BJ (cell line): ENCODE data around the gene PTPRM. TPM values are rescaled to one million over a fixed set of nuclear protein-coding genes. Genes with fewer than 3 reads are reported as not detected.

Source experiments
- CTCF ChIA-PET: fragments of 350-600 bp; formaldehyde crosslinking; extraction: SDS; loops from one replicate; lab custom pipeline; 2021; ENCODE audit warnings: antibody characterized with exemption, inconsistent platforms; lab: Yijun Ruan, JAX
- POLR2A ChIA-PET: fragments of 300-600 bp; sonication (Branson Sonifier 250); formaldehyde crosslinking; extraction: SDS; loops from one replicate; lab custom pipeline; 2021; ENCODE audit warnings: antibody characterized with exemption; lab: Charles Lee
- DNase-seq: peaks from one replicate; pipeline ENCODE4 v3.0.0-alpha.2; 2011; ENCODE audit warnings: low read depth
- H3K27me3 ChIP-seq: 2 replicates; pipeline ENCODE4 v1.6.0; 2011; ENCODE audit warnings: low read length; ENCODE audit not compliant: control insufficient read depth, insufficient read depth
- H3K36me3 ChIP-seq: 2 replicates; pipeline ENCODE4 v1.5.1; 2011; ENCODE audit warnings: low read length; ENCODE audit not compliant: control insufficient read depth, insufficient read depth
- H3K4me3 ChIP-seq: 2 replicates; pipeline ENCODE4 v1.5.1; 2011; ENCODE audit warnings: low read depth, mild to moderate bottlenecking, control low read depth, low read length
- CTCF ChIP-seq: IDR thresholded peaks from 2 replicates; pipeline ENCODE4 v1.5.1; 2011; ENCODE audit warnings: low read depth, mild to moderate bottlenecking, control low read depth, inconsistent platforms, low read length, moderate library complexity; ENCODE audit not compliant: insufficient read depth
- polyA plus RNA-seq: library from polyadenylated mRNA; depleted of rRNA; stranded (reverse); fragments of >200 nt; gene quantifications from 2 replicates; pipeline ENCODE4 v1.2.3, GENCODE V29; 2011

The PTPRM gene
- polyA plus RNA-seq, 1 experiment, result 149 TPM

GRCh38 chr18:8229040-8229439 is 661.9 kb downstream of the PTPRM start:
- no peak for TF ChIP-seq CTCF
- CTCF ChIA-PET, result no interaction called here
- Histone ChIP-seq H3K36me3 (no peaks in the 10 kb centered on the region), H3K27me3 (no peaks in the 10 kb centered on the region), H3K4me3 (no peak overlapping the region)
- DNase-seq, result no peak
- POLR2A ChIA-PET, result no interaction called here

DNA sequence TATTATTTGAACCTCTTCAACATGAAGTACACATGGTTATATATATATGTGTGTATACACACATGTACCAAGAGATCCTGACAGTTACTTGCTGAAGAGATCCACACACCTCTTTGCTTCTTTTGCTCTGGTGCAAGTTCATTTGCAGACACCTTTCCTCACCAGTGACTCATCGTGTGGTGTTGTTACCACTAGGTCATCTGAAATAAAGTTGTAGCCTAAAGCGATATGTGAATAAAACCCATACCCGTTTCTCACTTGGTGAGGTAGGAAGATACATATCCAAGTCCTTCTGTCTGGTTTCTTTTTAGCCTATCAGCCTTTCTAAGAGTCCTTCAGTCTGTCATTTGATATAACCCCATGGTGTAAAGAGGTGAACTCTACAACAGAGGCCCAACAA is 662.7 kb downstream of the PTPRM start:
- no peak for TF ChIP-seq CTCF
- POLR2A ChIA-PET, result no interaction called here
- H3K4me3 ChIP-seq, result no peak overlapping the region
- no peaks in the 10 kb centered on the region for H3K36me3 ChIP-seq
- CTCF ChIA-PET, result interaction anchor here (1.0 kb wide), 1 partner anchor 24 kb away, joined by 3 read pairs; no protein-coding TSS in a partner anchor
- no peaks in the 10 kb centered on the region for H3K27me3 ChIP-seq
- no peak for DNase-seq

DNA sequence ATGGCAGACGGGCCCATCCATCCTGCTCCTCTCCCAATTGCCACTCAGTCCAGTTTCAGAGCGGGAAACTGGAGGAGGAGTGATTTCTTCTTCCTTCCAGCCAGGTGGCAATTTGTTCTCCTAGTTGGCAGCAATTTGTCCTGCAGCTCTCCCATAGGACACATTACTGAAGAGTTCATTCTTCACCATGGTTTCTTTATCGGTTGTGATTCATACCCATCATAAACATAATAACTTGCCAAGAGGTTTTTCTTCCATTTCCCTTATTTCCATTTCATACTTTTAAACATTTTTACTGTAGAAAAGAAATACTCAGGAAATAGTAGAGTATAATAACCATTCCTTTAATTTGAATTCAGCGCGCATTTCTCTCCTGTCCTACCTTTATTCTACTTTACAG is 664.2 kb downstream of the PTPRM start:
- POLR2A ChIA-PET, result no interaction called here
- H3K36me3 ChIP-seq, result no peaks in the 10 kb centered on the region
- no peaks in the 10 kb centered on the region for H3K27me3 ChIP-seq
- CTCF ChIA-PET, result no interaction called here
- TF ChIP-seq CTCF, result no peak
- no peak overlapping the region for H3K4me3 ChIP-seq
- DNase-seq, result no peak

DNA sequence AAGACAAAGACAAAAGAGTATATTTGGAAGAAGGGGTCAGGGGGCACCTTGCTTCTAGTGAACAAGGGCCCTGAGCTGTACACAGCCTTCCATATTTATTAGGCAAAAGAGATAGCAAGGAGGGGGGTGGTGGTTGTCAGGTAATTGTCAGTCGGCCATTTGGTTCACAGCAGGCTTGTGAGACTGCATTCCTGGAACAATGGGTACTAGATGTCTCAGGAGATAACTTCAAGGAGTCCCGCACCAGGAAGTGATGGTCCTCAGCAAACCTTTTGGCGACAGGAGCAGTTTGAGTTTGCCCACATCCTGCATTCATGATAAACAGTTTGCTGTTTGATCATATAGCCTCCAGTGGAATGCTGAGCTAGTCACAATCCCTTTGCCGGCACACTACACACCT is 665.7 kb downstream of the PTPRM start:
- H3K4me3 ChIP-seq, result no peak overlapping the region
- no peak for DNase-seq
- no peaks in the 10 kb centered on the region for H3K36me3 ChIP-seq
- H3K27me3 ChIP-seq, result no peaks in the 10 kb centered on the region
- CTCF ChIA-PET, result no interaction called here
- POLR2A ChIA-PET, result no interaction called here
- TF ChIP-seq CTCF, result no peak

DNA sequence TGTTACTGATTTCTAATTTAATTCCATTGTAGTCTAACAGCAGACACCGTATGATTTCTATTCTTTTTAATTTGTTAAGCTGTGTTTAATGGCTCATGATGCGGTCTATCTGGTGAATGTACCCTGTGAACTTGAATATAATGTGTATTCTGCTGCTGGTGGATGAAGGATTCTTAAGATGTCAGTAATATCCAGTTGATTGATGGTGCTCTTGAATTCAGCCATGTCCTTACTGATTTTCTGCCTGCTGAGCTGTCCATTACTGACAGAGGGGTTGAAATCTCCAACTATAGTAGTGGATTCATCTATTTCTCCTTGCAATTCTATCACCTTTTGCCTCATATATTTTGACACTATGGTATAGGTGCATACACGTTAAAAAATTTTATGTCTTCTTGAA is 668.8 kb downstream of the PTPRM start:
- no peak for DNase-seq
- TF ChIP-seq CTCF, result no peak
- POLR2A ChIA-PET, result no interaction called here
- Histone ChIP-seq H3K4me3 (no peak overlapping the region), H3K27me3 (no peaks in the 10 kb centered on the region), H3K36me3 (no peaks in the 10 kb centered on the region)
- CTCF ChIA-PET, result no interaction called here
